G401 (cell line): Measurements from ENCODE around the gene NFIX. TPM values are rescaled to one million over a fixed set of nuclear protein-coding genes. Genes with fewer than 3 reads are reported as not detected.

Experiments
- DNase-seq: peaks from one replicate; pipeline ENCODE4 v3.0.0-alpha.2; 2015; ENCODE audit warnings: low spot score
- in situ Hi-C: cut with HindIII; loops from 2 replicates; pipeline ENCODE4 v1.10.0; 2016; ENCODE audit warnings: low sequenced_read_pairs, mixed read lengths
- total RNA-seq: library from RNA; depleted of rRNA; stranded (reverse); fragments of >200 nt; shearing (Covaris generic); gene quantifications from 2 replicates; pipeline ENCODE4 v1.2.3, GENCODE V29; 2014

NFIX gene
- total RNA-seq, 1 experiment from 2014 or later: 3.6 TPM

DNA sequence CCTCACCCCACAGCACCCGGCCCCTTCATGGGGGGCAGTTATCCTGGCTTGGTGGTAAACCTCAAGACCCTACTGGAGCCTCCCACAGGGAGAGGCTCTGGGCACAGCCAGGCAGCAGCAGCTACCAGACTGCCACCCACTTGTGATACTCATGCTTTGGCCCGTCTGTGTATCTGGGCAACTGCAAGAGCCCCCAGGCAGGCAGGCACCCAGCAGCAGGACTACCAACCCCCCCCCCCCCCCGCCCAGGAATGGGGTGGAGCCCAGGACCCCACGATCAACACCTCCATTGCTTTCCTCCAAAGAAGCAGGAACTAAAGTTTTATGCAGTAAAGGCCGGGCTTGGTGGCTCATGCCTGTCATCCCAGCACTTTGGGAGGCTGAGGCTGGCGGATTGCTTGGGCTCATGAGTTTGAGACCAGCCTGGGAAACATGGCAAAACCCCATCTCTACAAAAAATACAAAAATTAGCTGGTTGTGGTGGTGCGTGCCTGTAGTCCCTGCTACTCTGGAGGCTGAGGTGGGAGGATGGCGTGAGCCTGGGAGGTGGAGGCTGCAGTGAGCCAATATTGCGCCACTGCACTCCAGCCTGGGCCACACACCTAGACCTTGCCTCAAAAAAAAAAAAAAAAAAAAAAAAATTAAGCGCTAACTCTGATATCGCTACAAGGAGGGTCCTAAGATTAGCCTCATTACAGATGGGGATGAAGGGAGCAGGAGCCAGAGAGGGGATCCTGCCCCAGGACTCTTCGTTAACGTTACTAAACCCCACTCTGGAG lies 108.5 kb downstream of the NFIX start:
- no peak for DNase-seq
- in situ Hi-C loops: no loop called here

GRCh38 chr19:13104360-13104847 lies 109.1 kb downstream of the NFIX start:
- no peak for DNase-seq
- in situ Hi-C loops: no loop called here

- in situ Hi-C loops: no loop called here
- DNase-seq: no peak
These were observed 109.8 kb downstream of the NFIX start for GRCh38 chr19:13104848-13105711.

- in situ Hi-C loops: no loop called here
- no peak for DNase-seq
These were observed 114.3 kb downstream of the NFIX start for GRCh38 chr19:13109361-13110098.

DNA sequence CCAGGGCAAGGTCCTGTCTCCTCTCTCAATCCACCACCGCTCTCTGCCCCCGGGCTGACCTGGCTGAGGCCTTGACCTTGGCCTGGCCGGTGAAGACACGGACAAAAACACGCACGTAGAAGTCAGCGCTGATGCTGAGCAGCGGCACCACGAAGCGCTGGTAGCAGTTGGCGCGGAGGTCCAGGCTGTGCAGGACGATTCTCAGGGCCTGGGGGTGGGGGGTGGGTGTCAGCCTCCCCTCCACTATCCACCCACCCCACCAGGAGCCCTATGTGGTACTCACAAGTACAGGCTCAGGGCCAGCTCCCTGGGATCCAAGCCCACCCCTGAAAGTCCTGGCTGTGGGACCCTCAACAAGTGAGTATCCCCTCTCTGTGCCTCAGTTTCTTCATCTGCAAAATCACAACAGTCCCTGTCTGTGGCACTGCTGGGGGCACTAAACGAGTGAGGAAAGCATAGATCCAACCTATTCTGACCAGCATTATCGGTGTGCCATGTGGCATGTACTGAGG lies 114.9 kb downstream of the NFIX start:
- no peak for DNase-seq
- in situ Hi-C loops: no loop called here

GRCh38 chr19:13112555-13112954 lies 117.3 kb downstream of the NFIX start:
- DNase-seq: no peak
- in situ Hi-C loops: no loop called here

GRCh38 chr19:13115936-13116281 lies 120.6 kb downstream of the NFIX start:
- in situ Hi-C loops: no loop called here
- no peak for DNase-seq

- DNase-seq: peak; percentile 91
- in situ Hi-C loops: no loop called here
These were observed 121.3 kb downstream of the NFIX start, which contains the start of gene TRMT1 for GRCh38 chr19:13116282-13117175. Gene TRMT1 (minus strand): TSS chr19:13116740. CDS start chr19:13116399, 341 bp downstream.

- in situ Hi-C loops: no loop called here
These were observed 122.0 kb downstream of the NFIX start for GRCh38 chr19:13117176-13117771.

GRCh38 chr19:13117772-13118423 lies 122.6 kb downstream of the NFIX start, which contains the start of gene NACC1:
Gene NACC1 (plus strand): TSS chr19:13118264. CDS start chr19:13135208, 16,944 bp downstream.
- in situ Hi-C loops: no loop called here
- peak; percentile 90 for DNase-seq

More at GRCh38 chr19:13117176-13117771, 122.0 kb downstream of the NFIX start:
- DNase-seq: no peak

DNA sequence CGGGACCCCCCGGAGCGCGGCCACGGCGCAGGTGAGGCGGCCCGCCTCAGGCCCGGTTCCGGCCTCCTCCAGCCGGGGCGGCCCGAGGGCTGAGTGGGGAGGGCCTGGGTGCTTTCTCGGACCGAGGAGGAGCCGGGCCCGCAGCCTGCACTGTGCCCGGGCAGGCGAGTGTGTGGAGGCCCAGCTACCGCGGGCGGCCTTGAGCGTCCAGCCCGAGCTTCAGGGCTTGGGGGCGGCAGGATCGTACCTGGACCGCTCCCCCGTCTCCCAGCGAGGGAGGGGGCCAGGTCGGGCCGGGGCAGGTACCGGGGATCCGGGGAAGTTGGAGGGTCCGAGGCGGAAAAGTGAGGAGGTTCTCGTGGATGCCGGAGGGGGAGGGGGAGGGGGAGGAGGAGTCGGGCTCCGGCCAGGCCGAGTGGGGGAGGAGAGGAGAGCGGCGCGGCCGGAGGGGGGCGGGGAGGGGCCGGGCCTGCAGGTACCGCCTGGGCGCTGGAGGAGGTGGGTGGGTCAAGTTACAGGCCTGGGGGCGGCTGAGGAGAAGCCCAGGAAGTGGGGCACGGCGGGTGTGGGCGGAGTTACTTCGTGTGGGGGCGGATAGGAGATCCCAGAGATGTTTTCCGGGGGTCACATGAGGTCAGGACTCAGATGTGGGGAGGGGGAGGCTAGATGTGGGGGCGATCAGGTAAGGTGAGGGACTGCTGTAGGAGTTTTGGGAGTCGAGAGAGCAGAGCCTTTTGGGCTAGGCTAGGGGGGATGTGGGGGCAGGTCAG lies 123.3 kb downstream of the NFIX start:
- in situ Hi-C loops: no loop called here
- no peak for DNase-seq

DNA sequence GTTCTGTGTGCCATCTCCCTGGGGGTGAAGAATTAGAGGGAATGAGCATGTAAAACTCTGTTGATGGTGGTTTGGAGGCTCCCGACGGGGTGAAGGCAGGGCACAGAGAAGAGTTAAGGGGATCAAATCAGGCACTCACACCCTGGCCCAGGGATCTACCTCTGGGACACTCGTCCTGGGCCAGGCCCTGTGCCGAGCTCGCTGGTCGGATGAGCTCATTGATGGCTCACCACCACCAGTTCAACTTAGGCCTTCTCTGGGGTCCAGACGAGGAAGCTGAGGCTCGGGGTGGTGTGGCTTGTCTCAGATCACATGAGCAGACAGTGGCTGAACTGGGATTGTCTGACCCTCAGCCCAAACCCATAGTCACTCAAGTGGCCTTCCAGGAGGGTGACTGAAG lies 124.4 kb downstream of the NFIX start:
- no peak for DNase-seq
- in situ Hi-C loops: no loop called here

DNA sequence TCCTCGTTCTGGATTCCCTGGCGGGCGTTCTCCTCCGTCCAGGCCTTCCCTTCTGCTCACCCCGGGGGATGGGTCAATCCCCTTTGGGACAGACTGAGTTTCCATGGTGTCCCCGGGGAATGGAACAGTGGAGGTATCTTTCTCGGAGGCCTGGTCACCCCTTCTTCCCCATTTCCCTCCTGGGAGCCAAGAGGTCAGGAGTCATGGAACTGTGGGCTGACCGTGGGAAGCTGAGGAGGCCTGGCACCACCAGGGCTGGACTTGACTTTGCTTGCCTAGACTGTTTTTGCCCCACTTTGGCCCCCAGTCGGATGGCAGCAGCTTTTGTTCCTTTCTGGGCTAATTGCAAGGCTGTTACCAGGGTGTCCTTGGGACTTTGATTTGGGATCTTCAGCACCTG lies 124.8 kb downstream of the NFIX start:
- in situ Hi-C loops: no loop called here

DNA sequence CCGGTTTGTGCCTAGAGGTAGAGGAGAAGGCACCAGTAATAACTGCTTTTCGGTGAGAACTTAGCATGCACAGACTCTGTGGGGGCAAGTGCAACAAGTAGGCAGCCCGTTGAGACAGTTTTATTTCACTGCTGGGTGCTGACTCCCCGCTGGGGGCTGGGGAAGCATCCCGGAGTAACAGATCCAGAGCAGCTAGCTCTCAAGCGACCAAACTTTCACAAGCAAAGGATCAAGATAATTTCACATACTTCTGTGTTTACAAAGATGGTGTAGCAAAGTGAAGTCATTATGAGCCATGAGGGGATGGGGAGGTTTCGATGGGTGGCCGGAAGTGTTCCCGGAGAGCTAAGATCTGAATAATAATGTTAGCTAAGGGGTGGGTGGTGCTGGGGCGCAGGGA lies 125.5 kb downstream of the NFIX start:
- in situ Hi-C loops: no loop called here
- DNase-seq: no peak

More for the DNA sequence above, 124.8 kb downstream of the NFIX start:
- no peak for DNase-seq

DNA sequence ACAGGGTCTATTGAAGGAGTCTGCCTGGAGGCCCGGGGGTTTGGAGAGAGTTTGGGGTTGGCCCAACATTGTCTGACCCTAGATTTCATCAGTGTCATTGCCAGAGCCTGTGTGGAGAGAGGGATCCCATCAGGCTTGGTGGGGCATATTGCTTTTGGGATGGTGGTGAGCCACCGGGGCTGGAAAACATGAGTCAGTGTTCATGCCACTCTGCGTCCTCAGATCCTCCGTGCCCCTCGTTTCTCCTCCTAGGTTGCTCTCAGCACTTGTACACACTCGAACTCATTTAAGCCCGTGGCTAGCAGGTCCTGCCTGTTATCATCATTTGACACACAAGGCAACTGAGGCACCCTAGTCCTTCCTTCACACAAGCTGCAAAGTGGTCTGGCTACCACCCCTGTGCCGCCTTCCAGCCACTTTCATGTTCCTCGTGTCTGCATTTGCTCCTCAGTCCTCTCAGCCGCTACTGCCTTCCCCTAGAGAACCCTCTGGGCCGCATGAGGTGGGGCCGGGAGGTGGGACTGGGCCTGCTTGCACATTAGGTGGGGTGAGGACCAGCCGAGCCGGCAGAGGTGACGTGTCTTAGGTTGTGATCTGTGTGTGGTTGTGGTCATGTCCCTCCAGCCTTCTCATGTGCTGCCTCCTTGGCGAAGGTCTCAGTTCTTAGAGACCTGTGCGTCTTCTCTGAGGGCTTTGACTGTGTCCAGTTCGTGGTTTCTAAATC lies 126.4 kb downstream of the NFIX start:
- in situ Hi-C loops: no loop called here
- DNase-seq: no peak

DNA sequence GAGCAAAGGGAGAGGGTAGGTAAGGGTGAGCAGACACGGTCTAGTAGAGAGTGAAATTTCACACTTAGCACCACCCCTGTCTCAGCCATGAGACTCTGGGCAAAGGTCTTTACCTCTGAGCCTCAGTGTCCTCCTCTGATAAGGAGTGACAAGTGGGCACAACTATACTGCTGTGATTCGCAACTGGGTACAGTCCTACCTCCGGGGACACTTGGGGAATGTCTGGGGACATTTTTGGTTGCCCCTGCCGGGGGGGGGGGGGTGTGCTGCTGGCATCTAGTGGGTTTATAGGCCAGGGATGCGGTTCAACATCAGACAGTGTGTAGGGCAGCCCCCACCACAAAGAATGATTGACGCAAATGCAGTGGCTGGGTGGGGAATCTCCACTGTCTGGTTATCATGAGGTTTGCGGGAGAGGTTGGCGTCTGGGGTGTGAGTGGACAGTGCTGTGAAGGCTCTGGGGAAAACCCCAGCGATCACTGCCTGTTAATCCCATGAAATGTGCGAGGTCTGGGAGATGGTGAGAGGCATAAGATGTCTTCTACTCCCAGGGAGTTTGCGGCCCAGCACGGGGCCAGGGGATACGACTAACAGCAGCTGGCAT lies 127.1 kb downstream of the NFIX start:
- in situ Hi-C loops: no loop called here
- no peak for DNase-seq
